Epithelial cell of prostate (primary cell): ENCODE measurements around the gene VSTM2B.

Experiments
- DNase-seq: peaks from one replicate; pipeline ENCODE4 v3.0.0-alpha.2; 2011; ENCODE audit warnings: low read depth, low spot score
- H3K27ac ChIP-seq: fragments of 450-650 bp; 2 replicates; pipeline ENCODE4 v1.5.1; 2017; ENCODE audit warnings: mild to moderate bottlenecking

The VSTM2B gene

DNA sequence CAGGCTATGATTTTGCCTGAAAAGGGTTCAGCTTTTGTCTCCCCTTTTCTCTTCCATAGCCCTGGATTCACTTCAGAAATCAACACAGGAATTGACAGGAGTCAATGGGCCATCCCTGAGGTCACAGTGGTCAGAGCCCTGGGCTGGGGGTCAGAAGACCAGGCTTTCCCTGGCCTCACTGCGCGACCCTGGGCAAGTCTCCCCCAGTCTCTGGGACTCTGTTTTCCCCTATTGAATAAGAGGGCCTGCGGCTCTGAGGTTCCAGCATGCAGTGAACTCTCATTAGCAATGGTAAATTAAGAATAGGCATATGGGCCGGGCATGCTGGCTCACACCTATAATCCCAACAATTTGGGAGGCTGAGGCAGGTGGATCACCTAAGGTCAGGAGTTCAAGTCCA lies 30.7 kb upstream of the VSTM2B start:
- no peak for DNase-seq
- no peak overlapping the region for H3K27ac ChIP-seq

DNA sequence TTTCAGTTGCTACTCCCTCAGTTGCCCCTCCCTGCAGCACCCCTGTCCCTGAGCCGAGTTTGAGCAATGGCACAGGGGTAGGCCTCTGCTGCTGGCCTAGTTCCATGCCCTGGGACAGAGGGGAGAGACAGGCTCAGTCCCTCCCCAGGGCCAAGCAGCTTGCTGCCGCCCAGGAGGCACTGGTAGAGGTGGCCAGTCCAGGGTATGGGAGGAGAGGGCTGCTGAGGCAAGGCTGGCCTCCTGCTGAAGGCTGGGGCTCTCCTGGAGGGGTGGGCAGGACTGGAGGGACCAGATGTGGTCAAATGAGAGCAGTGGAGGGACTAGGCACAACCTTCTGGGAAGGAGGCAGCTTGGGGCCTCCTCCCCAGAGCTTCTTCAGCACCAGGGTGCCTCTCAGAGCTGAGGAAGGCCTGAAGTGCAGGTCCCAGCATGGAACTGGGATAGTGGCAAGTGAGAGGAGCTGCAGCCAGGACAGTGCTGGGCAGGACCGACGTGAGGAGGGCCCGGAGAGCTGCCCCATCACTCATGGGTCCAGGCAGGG lies 29.8 kb upstream of the VSTM2B start:
- H3K27ac ChIP-seq, result no peak overlapping the region
- DNase-seq, result no peak

DNA sequence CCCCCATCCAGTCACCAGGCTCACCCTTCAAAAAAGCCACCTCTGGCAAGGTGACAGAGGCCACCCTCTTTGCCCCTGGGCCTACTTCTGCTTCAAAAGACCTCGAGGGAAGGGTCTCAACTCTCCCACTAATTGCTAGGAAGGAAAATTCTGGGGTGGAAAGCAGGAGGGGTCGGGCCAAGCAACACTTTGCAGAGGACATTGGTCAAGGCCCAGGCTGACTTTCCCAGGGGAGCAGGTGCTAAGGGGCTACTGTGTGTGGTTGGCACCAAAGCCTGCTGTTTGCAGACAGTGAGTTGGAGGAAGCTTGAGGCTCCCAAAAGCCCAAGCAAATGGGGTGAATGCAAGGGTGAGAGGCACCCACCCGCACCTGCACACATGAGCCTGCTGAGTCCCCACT lies 28.6 kb upstream of the VSTM2B start:
- H3K27ac ChIP-seq, result no peak overlapping the region
- DNase-seq, result no peak

DNA sequence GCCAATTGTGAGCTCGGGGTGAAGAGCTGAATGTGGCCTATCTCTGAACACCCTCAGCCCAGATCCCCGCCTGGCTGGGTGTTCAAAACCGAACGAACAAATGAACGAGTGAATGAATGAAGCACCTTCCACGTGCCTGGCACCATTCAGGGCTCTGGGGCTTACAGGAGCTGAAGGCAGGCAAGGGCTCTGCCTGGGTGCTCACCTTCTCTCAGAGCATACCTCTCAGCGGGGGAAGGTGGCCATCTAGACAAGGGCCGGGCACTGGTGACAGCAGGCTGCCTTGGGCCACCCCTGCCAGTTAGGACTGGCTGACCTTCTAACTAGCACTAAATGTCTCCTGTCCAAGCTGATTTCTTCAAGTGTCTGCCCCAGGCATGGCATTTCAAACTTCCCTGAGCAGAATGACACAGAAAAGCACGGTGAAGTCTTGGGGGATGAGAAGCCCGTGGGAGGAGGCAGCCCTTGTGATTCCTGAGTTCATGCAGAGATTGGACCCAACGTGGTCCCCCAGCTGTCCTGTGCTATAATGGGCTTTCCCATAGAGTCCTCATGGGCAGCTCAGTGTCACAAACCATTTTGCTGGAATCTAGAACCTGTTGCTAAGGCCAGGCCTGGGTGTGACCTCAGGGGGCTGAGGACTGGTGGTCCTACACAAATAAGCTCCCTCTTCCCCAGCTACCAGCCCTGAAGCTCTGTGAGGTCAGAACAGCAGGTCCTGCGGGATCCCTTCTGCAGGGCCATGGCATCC lies 27.9 kb upstream of the VSTM2B start:
- no peak overlapping the region for H3K27ac ChIP-seq
- no peak for DNase-seq

DNA sequence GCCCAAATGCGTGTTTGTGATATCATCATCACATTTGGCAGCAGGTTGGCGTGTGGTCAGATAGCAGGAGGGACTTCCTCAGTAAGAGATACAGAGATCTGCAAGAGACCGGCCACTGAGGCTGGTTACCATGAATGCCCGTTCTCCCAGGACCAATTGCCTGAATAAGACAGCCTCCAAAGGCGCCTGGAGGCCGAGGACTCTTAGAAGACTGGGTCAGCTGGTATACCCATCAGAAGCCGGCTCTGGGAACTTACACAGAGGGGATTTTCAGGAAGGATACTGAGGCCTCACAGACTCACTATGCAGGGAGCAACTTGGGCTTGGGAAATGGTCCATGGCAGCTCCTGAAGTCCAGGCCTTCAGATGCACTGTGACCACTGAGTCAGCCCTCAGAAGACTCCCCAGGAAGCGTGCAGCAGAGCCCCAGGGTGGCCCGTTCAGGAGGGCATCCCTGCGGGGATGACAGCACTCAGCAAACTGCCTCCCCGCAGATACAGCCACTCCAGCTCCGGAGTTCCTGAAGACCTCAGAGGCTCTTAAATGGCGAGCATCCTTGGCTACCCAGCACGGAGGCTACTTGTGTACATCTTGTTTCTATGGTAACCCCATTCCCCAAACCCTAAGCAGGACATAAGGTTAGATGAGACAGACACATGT lies 26.4 kb upstream of the VSTM2B start:
- H3K27ac ChIP-seq, result no peak overlapping the region
- DNase-seq, result no peak

DNA sequence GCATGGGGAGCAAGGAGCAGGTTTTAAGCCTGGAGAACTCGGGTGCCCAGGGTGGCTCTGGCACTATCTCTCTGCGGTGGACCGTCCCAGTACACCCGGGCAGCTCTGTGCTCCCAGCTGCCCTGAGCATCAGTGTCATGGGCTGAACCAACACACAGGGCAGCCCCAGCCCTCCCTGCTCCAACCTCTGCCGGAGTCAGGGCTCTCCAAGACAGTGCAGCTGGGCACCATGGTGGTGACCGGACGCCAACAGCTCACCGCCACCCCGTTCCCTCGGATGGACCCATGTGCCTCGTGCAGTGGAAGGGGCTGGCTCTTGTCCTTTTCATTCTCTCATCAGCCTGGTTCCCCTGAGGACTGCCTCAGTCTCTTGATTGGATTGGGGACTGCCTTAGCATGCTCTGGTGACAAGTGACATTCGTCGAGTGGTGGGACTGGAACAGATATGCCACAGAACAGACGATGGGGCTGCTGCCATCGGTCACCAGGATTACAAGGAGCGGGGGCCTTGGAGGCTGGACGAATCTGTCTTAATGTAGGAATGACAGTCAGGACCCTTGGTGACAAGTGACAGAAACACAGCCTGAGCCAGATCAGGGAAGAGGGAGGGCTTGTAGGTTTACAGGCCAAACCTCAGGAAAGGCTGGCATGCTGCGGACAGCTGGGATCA lies 25.7 kb upstream of the VSTM2B start:
- no peak overlapping the region for H3K27ac ChIP-seq
- no peak for DNase-seq

DNA sequence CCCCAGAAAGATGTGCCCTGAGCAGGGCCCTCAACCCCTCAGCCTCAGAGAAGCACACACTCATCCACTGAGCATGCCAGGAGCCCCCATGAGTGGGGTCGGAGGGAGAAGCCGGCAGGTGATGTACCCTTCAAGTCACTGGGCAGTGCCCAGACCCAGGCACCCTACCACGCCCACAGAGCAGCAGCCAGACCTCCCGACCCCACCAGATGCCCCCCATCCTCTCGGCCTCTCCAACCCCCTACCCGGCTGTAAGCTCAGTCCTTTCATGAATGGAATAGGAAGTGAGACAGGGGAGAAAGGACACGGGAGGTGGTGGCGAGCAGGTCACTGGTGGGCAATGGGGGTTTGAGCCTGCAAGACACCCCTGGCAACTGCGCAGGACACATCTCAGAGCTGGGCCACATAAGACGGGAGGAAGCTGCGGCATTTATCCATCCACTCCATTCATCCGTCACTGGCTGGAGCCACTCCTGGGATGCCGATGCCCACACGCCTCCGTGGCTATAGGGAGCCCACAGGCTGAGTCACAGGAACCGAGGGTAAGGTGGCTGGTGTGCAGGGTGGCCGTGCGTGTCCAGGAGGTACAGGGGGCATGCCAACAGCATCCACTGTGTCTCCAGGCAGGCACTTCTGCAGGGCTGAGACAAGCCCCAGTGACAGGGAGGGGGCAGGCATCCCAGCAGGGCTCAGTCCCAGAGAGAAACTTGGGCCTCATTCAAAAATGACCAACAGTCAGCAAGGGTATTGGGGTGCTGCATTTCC lies 23.8 kb upstream of the VSTM2B start:
- H3K27ac ChIP-seq, result no peak overlapping the region
- no peak for DNase-seq

DNA sequence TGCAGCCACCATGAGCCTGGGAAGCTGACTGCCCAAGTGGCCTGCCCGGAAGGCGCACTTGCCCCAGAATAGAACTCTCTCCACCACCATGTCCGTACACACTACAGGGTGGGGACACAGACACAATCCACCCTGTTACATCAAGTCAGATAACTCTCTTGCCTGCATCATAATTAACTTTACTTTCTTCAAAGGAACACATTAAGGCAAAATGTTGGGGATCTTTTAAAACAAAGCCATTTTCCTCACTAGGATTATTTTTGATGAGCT lies 23.3 kb upstream of the VSTM2B start:
- H3K27ac ChIP-seq, result no peak overlapping the region
- no peak for DNase-seq

DNA sequence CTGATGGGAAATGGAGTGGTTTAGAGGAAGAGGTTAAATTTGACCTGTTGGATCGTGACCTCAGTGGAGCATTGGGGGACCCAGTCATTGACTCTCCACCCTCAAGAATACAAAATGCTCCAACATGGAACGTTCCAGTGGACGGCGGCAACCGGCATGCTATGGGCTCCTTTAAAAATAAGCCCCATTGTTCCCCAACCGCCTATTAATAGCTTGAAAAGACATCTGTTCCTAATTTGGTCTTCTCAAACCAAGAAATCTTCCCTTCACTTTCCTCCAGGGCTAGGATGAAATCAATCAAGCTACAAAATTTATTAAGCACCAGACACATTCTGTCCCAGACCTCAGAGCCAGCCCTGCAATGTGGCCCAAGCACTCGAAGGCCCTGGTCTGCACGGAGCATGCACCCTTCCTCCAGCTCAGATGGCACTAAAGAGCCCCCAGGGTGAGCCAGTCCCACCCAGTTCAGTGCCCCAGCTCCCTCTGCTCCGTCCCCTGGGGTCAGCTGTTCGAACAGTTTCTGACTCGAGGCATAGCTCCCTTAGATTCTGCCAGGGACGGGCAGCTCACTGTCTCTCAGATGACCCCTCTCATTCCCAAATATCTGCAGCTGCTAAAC lies 22.5 kb upstream of the VSTM2B start:
- DNase-seq, result no peak
- H3K27ac ChIP-seq, result no peak overlapping the region

DNA sequence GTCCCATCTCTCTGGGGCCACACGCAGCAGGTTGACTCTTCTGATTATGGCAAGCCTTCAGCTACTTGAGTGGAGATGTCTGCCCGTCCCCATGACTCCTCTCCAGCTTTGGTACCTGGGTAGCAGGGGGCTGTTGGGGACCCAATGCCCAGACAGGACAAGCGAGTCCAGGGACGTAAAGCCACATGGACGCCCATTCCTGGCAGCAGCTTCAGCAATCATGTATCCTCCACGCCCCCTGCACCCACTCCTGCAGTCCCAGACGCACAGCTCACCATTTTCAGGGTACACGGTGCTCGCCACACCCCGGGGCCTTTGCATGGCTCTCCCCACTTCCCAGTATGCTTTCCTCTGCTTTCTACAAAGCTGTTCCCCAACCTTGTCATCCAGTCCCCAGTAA lies 22.0 kb upstream of the VSTM2B start:
- DNase-seq, result no peak
- H3K27ac ChIP-seq, result no peak overlapping the region

DNA sequence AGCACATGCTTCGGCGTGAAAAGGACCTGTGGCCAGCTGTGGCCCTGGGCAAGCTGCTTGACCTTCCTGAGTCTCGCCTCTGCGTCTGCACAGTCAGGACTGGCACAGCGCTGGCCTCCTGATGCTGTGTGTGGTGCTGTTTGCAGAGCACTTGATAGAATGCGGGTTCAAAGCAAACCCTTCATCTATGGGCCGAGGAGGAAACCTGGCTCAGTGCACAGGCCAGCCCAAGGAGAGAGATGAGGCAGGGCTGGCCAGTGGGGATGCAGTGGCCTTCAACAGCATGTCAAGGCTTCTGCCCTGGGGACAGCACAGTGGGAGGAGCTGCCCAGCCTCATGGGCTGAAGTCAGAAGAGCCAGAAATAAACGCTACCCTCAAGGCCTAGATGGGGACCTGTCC lies 21.3 kb upstream of the VSTM2B start:
- DNase-seq, result no peak
- H3K27ac ChIP-seq, result no peak overlapping the region

DNA sequence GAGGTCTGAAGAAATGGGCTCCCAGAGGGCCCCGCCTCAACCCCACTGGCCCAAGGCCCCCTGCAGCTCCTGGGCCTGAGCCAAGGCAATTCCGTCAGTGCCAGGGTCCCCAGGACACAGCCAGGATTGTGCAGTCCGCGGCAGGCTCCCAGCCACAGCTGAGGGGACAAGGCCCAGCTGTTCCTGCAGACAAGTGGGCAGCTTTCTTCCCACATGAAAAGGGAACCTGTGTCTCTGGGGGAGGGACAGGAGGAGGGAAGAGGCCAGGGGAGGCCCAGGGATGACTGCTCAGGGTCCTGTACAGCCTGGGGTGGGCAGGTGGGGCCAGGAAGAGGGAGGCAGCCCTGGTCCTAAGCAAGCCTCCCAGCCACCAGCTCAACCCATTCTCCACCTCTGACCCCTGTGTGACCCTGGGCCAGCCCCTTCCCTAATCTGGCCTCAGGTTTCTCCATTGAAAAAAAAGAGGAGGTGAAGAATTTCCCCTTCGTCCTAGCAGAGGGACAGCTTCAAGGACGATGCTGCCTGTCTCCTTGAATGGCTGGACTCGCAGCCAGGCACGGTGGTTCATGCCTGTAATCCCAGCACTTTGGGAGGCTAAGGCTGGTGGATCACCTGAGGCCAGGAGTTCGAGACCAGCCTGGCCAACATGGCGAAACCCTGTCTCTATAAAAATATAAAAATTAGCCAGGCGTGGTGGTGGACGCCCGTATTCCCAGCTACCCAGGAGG lies 20.5 kb upstream of the VSTM2B start:
- H3K27ac ChIP-seq, result no peak overlapping the region
- DNase-seq, result no peak

DNA sequence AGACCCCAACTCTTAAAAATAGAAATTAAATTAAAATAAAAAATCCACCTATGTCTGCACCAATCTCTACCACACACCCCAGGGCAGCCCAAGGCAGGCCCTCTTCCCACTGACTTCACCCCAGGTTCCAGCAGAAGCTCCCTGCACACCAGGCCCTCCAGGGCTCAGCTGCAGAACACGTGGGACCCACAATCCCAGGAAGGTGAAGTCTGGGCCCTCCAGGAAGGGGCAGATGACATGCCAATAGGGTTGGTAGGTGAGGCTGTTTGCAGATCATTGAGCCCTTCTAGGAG lies 19.2 kb upstream of the VSTM2B start:
- no peak overlapping the region for H3K27ac ChIP-seq
- no peak for DNase-seq

DNA sequence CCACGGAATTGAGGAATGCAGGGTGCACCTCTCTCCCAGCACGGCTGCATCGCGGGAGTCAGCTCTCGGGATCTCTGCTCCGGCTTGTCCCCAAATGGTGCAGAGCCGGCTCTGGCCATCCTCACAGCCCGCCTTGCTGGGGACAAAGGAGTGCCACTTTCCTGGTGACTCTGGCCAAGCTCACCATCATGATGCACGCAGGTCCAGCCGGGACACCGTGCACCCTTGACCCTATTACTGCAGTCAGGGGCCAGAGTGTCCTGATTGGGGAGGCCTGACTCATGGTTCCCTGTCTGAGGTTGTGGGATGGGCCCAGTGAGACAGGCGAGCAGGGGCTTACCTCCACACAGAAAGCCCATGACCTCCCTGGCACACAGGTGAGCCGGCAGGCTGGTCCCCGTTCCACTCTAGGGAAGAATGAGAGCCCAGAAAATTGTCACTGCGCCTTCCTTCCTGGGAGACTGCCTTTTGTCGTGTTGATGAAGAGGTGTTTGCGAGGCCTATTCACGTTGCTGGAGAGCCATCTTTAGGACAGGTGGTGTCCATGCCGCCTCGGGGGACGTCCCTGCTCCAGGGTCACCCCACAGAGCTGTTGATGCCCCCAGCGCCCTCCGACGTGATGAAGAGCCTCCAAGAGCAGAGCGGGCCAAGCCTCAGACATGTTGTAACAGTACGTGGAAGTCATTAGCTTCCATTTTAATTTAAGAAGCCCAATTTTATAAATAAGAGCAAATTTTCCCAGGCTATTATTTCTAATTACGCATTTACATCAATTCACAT lies 18.5 kb upstream of the VSTM2B start:
- H3K27ac ChIP-seq, result no peak overlapping the region
- DNase-seq, result no peak

DNA sequence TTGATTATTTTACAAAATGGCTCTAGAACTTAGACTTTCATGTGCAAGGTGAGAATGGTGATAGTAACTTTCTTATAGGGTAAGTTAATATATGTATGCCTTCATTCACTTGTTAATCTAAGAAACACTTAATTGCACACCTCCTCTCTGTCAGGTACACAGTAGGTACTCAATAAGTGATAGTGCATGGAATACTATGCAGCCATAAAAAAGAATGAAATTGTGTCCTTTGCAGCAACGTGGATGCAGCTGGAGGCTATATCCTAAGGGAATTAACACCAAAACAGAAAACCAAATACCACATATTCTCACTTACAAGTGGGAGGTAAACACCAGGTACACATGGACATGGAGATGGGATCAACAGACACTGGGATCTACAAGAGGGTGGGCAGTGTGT lies 17.6 kb upstream of the VSTM2B start:
- no peak overlapping the region for H3K27ac ChIP-seq
- DNase-seq, result no peak

DNA sequence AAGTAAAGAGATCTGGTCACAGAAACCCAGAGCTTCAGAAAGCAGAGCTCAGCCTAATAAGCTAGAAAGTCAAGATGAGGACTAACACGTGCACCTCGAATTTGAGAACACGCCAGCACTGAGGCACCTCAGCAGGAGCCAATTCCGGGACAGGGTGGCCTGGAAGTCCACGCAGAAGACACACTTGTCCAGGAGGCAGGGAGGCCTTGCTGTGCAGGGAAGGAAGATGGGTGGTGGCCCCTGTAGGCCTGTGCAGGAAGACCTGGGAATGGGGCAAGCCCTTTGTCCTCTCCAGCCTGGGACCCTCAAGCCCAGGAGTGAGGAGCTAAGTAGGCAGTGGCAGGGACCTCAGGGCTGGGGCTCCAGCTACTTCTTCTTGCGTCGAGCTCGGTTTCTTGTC lies 16.3 kb upstream of the VSTM2B start:
- no peak overlapping the region for H3K27ac ChIP-seq
- no peak for DNase-seq

DNA sequence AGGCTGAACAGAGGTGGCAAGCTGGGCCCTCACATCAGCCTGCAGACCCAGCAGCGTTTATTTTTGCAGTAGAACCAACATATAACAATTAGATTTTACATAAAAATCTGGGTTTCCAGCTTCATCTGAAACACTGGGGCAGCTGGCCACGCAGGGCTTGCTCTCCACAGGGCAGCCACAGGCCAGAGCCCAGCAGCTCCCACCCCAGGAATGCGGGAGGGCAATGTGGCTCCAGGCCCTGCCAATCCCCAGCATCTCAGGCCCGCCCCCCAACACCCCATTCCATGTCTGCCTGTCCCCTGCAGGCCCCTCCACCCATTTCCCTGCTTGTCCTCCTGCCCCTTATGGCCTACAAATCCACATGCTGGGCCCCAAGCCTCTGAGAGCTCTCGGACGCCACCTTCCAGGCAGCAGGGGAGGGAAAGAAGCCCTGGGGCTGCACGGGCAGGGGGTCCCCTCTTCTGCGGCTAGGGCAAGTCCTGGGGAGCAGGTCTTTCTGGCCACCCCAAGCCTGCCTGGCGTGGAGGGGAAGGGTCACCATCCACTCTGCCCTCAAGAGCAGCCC lies 15.0 kb upstream of the VSTM2B start:
- DNase-seq, result no peak
- no peak overlapping the region for H3K27ac ChIP-seq

DNA sequence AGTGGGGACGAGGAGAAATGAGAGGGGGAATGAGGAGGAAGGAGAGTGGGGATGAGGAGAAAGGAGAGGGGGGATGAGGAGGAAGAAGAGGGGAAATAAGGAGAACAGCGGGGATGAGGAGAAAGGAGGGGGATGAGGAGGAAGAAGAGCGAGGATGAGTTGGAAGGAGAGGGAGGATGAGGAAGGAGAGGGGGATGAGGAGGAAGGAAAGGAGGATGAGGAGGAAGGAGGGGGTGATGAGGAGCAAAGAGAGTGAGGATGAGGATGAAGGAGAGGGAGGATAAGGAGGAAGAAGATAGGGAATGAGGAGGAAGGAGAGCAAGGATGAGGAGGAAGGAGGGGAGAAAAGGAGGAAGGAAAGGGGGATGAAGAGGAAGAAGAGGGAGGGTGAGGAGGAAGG lies 14.0 kb upstream of the VSTM2B start:
- no peak overlapping the region for H3K27ac ChIP-seq
- DNase-seq, result no peak

DNA sequence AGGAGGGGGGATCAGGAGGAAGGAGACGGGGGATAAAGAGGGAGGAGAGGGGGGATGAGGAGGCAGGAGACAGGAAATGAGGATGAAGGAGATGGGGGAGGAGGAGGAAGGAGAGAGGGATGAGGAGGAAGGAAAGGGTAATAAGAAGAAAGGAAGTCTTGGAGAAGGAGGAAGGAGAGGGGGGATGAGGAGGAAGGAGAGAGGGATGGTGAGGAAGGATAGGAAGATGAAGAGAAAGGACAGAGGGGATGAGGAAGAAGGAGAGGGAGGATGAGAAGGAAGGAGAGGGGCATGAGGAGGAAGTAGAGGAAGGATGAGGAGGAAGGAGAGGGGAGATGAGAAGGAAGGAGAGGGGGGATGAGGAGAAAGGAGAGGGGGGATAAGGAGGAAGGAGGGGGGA lies 13.0 kb upstream of the VSTM2B start:
- H3K27ac ChIP-seq, result no peak overlapping the region
- no peak for DNase-seq
